HEK293T (cell line): ENCODE measurements around the gene UTP14C.

Experiments used
- CTCF ChIA-PET: fragments of 350-600 bp; formaldehyde crosslinking; extraction: SDS; loops from one replicate; lab custom pipeline; 2021; ENCODE audit warnings: antibody characterized with exemption, inconsistent platforms; lab: Yijun Ruan, JAX
- POLR2A ChIA-PET: fragments of 350-600 bp; formaldehyde crosslinking; extraction: SDS; loops from one replicate; lab custom pipeline; 2020; ENCODE audit warnings: antibody characterized with exemption, inconsistent platforms; lab: Yijun Ruan, JAX
- DNase-seq: peaks from one replicate; pipeline ENCODE4 v3.0.0; 2012; ENCODE audit warnings: mixed read lengths; ENCODE audit errors: extremely low spot score
- ARNT ChIP-seq: fragments of 450-650 bp; IDR thresholded peaks from 2 replicates; pipeline ENCODE4 v1.6.1; 2017; ENCODE audit warnings: mild to moderate bottlenecking
- BHLHE40 ChIP-seq: fragments of 450-650 bp; IDR thresholded peaks from 2 replicates; pipeline ENCODE4 v1.6.1; 2016; ENCODE audit warnings: mild to moderate bottlenecking, moderate library complexity, borderline replicate concordance
- CTBP1 ChIP-seq: fragments of 450-650 bp; IDR thresholded peaks from 2 replicates; pipeline ENCODE4 v1.6.1; 2016; ENCODE audit warnings: borderline replicate concordance
- ELF4 ChIP-seq: fragments of 450-650 bp; IDR thresholded peaks from 2 replicates; pipeline ENCODE4 v1.6.1; 2017; ENCODE audit warnings: antibody characterized with exemption
- FOXA1 ChIP-seq: fragments of 450-650 bp; IDR thresholded peaks from 2 replicates; pipeline ENCODE4 v1.6.1; 2016; ENCODE audit warnings: mild to moderate bottlenecking
- FOXK2 ChIP-seq: fragments of 450-650 bp; IDR thresholded peaks from 2 replicates; pipeline ENCODE4 v1.6.1; 2016; ENCODE audit warnings: mild to moderate bottlenecking
- FOXM1 ChIP-seq: fragments of 450-650 bp; IDR thresholded peaks from 2 replicates; pipeline ENCODE4 v1.6.1; 2017; ENCODE audit warnings: mild to moderate bottlenecking, borderline replicate concordance
- HDGF ChIP-seq: fragments of 450-650 bp; IDR thresholded peaks from 2 replicates; pipeline ENCODE4 v1.6.1; 2017; ENCODE audit warnings: antibody characterized with exemption, borderline replicate concordance
- L3MBTL2 ChIP-seq: fragments of 450-650 bp; conservative IDR thresholded peaks from 2 replicates; pipeline ENCODE4 v1.6.1; 2016; ENCODE audit warnings: mild to moderate bottlenecking
- LEF1 ChIP-seq: fragments of 450-650 bp; IDR thresholded peaks from 2 replicates; pipeline ENCODE4 v1.6.1; 2017; ENCODE audit warnings: mild to moderate bottlenecking, borderline replicate concordance
- NFRKB ChIP-seq: fragments of 450-650 bp; IDR thresholded peaks from 2 replicates; pipeline ENCODE4 v1.6.1; 2016; ENCODE audit warnings: mild to moderate bottlenecking, moderate library complexity
- SP1 ChIP-seq: fragments of 450-650 bp; IDR thresholded peaks from 2 replicates; pipeline ENCODE4 v1.6.1; 2017
- SUZ12 ChIP-seq: fragments of 450-650 bp; IDR thresholded peaks from 2 replicates; pipeline ENCODE4 v1.6.1; 2016; ENCODE audit warnings: mild to moderate bottlenecking
- TARDBP ChIP-seq: fragments of 450-650 bp; IDR thresholded peaks from 2 replicates; pipeline ENCODE4 v1.6.1; 2016
- ZNF384 ChIP-seq: fragments of 450-650 bp; IDR thresholded peaks from 2 replicates; pipeline ENCODE4 v1.6.1; 2016
- TF ChIP-seq, protein P1 (sequence below): fragments of 450-650 bp; IDR thresholded peaks from 2 replicates; pipeline ENCODE4 v1.6.1; 2016

UTP14C gene

DNA sequence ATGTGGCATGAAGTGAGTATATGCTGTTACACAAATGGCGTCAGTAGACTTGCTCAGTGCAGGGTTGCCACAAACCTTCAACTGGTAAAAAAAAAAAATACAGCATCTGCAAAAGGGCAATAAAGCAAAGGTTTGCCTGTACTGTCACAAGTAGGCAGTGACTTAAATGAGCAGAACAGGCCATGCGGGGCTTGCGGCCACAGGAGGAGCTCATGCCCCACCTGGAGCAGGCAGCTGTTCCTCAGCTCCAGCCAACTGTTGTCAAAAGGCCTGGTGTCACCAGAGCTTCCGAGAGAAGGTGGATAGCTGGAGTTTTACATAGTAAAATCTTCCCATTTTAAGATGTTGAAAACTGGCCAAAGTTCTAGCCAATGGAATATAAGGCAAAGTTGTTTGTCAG, 20.9 kb upstream of the UTP14C start:
- ChIA-PET CTCF (interaction anchor here (0.6 to 1.1 kb wide), 3 partner anchors 9 to 153 kb away, joined by 3 read pairs; partner anchors contain the start of gene ALG11), POLR2A (no interaction called here)
- no peak for DNase-seq
- TF ChIP-seq FOXM1 (no peak), HDGF (no peak), SP1 (no peak), FOXK2 (no peak), L3MBTL2 (no peak), TARDBP (no peak), NFRKB (no peak), FOXA1 (no peak), ZNF384 (no peak), ARNT (no peak), ELF4 (no peak), BHLHE40 (no peak), LEF1 (no peak), CTBP1 (no peak), SUZ12 (no peak)
- TF ChIP-seq, protein P1, sequence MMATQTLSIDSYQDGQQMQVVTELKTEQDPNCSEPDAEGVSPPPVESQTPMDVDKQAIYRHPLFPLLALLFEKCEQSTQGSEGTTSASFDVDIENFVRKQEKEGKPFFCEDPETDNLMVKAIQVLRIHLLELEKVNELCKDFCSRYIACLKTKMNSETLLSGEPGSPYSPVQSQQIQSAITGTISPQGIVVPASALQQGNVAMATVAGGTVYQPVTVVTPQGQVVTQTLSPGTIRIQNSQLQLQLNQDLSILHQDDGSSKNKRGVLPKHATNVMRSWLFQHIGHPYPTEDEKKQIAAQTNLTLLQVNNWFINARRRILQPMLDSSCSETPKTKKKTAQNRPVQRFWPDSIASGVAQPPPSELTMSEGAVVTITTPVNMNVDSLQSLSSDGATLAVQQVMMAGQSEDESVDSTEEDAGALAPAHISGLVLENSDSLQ, result no peak

GRCh38 chr13:52004511-52005170, 19.9 kb upstream of the UTP14C start:
- no peak for DNase-seq
- CTCF ChIA-PET, result interaction anchor here (0.7 to 1.1 kb wide), 2 partner anchors 126 to 152 kb away, joined by 3 read pairs; no protein-coding TSS in a partner anchor
- TF ChIP-seq, protein P1, result no peak
- no peak for TF ChIP-seq ARNT
- TF ChIP-seq SUZ12, result no peak
- TF ChIP-seq FOXK2, result no peak
- TF ChIP-seq FOXM1, result no peak
- no peak for TF ChIP-seq BHLHE40
- no peak for TF ChIP-seq L3MBTL2
- POLR2A ChIA-PET, result no interaction called here

DNA sequence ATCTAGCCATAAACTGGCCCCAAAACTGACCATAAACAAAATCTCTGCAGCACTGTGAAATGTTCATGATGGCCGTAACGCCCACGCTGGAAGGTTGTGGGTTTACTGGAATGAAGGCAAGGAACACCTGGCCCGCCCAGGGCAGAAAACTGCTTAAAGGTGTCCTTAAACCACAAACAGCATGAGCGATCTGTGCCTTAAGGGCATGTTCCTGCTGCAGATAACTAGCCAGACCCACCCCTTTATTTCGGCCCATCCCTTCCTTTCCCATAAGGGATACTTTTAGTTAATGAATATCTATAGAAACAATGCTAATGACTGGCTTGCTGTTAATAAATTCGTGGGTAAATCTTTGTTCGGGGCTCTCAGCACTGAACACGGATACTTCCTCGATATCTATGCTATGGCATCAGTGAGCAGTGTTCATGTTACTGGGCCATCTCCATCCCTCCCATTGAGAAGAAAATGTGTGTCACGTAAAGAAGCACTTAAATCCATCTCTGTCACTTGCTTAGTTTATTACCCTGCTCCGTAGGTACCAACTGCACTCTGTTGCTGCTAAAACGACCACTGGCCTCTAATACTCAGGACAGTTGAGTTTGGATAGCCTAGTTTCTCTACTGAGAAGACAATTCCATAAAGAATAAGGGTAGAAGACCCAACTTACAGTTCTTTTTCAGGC, 18.5 kb upstream of the UTP14C start:
- DNase-seq, result no peak
- ChIA-PET CTCF (no interaction called here), POLR2A (no interaction called here)
- TF ChIP-seq HDGF (no peak), BHLHE40 (no peak)
- TF ChIP-seq, protein P1, result peak; percentile 55

DNA sequence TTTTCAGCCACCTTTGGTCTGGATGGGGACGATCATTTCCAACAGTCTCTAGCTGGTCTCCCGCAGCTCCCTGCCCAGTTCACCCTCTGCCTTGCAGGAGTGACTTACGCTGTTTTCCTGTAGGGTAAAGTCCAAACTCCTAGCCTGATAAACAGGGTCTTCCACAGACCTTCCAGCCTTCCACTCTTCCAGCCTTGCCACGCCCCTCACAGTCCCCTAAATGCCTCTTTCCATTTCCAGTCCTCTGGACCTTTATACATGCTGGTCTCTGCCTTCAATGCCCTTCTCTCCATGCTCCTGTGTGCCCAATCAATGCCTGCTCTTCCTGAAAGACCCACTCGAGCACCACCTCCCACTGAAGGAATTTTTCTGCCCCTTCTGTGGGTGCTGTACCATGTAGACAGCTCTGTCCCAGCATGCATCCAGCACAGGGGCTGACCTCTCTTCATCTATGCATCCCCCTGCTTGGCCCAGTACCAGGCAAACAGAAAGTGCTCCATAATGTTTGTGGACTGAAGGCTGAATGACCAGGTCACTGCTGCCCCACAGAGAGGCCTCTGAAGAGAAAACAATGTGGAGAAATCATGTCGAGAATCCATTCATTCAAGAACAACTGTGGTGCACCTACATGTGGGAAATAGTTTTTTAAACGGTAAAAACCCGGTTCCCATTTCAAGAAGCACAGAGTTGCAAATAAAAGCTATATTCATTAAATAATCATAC, 17.8 kb upstream of the UTP14C start:
- no peak for TF ChIP-seq SP1
- TF ChIP-seq L3MBTL2, result no peak
- TF ChIP-seq ZNF384, result no peak
- TF ChIP-seq ARNT, result no peak
- TF ChIP-seq LEF1, result no peak
- TF ChIP-seq NFRKB, result no peak
- TF ChIP-seq HDGF, result no peak
- TF ChIP-seq, protein P1, result no peak
- TF ChIP-seq ELF4, result no peak
- TF ChIP-seq CTBP1, result no peak
- no peak for TF ChIP-seq TARDBP
- no peak for TF ChIP-seq BHLHE40
- no peak for TF ChIP-seq FOXM1
- TF ChIP-seq FOXK2, result no peak
- TF ChIP-seq FOXA1, result no peak
- no peak for TF ChIP-seq SUZ12
- CTCF ChIA-PET, result no interaction called here
- DNase-seq, result no peak
- POLR2A ChIA-PET, result no interaction called here

- no peak for TF ChIP-seq BHLHE40
- no peak for TF ChIP-seq HDGF
- no peak for TF ChIP-seq NFRKB
- no peak for TF ChIP-seq ARNT
- no peak for TF ChIP-seq ELF4
- TF ChIP-seq, protein P1, result no peak
- no peak for TF ChIP-seq CTBP1
- TF ChIP-seq SUZ12, result no peak
- no peak for TF ChIP-seq LEF1
- no peak for TF ChIP-seq SP1
- TF ChIP-seq FOXK2, result no peak
- TF ChIP-seq L3MBTL2, result no peak
- TF ChIP-seq ZNF384, result no peak
- TF ChIP-seq FOXM1, result no peak
- TF ChIP-seq TARDBP, result no peak
- TF ChIP-seq FOXA1, result no peak
- ChIA-PET CTCF (no interaction called here), POLR2A (no interaction called here)
- no peak for DNase-seq
These were observed 14.5 kb upstream of the UTP14C start for GRCh38 chr13:52009946-52010345.
